ENCODE data around the gene B3GALT5.

The B3GALT5 gene

GRCh38 chr21:39707316-39707715, 94.6 kb downstream of the B3GALT5 start:
- DNase-seq: no peak

- no peak for DNase-seq
These were observed 98.1 kb downstream of the B3GALT5 start for GRCh38 chr21:39710866-39711265.

DNA sequence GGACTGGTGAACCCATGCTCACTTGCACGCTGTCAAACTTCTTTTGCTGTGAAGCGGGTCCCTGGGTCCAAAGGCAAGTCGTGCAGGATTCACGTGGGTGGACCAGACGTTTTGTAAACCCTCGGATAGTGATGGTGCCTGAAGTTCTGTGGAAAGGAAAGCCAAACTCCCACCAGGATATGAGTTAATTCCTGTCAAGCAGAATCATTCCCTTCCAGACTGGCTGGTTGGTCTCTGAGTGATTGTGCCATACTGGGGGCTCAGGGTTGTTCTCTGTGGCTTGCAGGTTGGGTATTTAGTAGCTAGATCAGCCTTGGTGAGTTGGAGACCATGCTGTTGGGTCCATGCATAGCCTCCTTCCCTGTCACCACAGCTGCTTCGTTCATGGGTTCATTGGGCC, 99.5 kb downstream of the B3GALT5 start:
- DNase-seq: no peak

- no peak for DNase-seq
These were observed 100.2 kb downstream of the B3GALT5 start for GRCh38 chr21:39712976-39713375.

GRCh38 chr21:39713905-39714304, 101.2 kb downstream of the B3GALT5 start:
- DNase-seq: no peak

DNA sequence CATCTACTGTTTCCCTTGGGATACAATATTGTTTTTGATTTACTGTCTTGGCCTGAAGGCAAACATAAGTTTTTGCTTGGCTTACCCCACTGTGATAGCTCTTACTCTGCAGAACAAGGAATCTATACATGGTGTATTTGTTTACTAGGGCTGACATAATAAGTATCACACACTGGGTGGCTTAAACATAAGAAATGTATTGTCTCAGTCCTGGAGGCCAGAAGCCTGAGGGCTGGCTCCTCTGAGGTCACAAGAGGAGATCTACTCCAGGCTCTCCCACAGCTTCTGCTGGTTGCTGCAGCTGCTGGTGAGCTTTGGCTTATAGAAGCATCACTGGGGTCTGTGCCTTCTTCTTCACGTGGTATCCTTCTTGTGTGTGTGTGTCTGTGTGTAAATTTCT, 101.6 kb downstream of the B3GALT5 start:
- DNase-seq: no peak

DNA sequence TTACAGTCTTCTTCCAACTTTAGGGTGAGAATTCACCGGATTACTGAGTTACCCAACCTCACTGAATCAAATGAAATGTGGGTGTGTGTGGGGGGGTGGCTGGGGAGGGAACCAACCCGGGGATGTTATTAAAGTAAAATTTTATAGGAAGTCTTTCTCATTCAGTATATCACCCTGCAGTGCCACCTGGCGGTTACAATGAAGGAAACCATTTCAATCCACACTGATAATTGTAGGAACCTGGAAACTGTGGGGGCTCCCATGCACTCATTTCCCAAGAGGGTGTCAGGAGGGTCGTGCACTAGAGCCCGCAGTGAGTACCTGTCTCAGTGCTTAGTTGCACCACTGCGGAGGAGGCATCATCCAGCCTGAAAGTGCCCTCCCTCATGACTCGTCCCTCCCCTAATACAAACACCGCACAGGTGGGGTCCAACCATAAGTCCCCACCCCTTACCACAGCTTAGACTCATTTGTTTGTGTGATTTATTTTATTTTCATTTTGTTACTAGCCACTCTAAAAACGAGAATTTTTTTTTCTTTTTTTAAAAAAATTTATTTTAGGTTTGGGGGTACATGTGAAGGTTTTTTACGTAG, 103.2 kb downstream of the B3GALT5 start:
- peak; percentile 49 to 56 for DNase-seq

- DNase-seq: no peak
These were observed 107.5 kb downstream of the B3GALT5 start for GRCh38 chr21:39720126-39720778.

DNA sequence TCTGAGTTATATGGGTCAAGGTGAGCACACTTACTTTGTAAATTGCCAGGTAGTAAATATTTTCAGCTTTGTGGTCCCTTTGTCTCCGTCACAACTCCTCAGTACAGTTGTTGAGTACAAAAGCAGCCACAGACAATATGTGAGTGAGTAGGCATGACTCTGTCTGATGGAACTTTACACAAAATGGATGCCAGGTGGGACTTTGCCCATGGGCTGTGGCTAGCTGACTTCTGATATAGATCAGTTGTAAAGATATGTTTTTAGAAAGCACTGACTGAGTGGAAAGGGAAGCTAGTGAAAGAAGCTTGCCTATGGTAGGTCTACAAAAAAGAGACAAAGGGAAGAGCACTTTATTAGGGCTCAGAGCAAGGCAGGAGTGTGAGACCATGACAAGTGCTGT, 109.1 kb downstream of the B3GALT5 start:
- DNase-seq: no peak
